IPS DF 19.7 (cell line): ENCODE measurements around the gene RPS18.

Experiments
- DNase-seq: peaks from one replicate; pipeline ENCODE4 v3.0.0-alpha.2; 2013; ENCODE audit warnings: low read depth, low spot score

Gene RPS18

DNA sequence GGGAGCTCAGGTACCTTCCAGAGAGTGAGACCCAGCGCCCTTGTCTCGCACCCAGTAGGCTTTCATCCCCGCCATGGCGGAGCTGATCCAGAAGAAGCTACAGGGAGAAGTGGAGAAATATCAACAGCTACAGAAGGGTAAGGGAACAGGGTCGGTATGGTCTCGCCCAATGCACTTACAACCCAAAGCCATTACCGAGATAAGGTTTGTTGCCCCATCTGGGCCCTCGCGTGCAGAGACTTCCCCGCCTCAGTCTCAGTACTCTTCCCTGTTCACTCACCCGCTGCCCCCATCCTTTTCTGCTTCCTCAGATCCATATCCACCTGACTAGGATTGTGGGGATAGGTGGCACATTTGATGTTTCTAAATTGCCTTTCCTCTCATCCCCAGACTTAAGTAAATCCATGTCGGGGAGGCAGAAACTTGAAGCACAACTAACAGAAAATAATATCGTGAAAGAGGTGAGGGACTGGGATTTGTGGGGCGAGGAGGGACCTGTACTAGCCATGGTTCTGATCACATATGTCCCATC lies 18.0 kb downstream of the RPS18 start:
- no peak for DNase-seq

DNA sequence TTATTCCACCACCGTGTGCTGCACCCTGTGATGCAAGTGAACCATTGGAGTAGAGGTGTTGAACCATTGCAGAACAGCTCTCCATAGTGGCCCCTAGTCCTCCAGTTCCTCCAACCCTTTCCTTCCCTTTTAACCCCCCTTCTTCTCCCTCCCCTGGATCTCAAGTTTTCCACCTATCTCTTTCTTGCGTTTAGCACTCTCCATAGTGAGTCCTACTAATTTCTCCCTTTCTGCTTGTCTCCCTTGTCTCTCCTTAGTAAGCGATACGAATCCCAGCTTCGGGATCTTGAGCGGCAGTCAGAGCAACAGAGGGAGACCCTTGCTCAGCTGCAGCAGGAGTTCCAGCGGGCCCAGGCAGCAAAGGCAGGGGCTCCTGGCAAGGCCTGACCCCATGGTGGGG lies 18.6 kb downstream of the RPS18 start:
- no peak for DNase-seq

DNA sequence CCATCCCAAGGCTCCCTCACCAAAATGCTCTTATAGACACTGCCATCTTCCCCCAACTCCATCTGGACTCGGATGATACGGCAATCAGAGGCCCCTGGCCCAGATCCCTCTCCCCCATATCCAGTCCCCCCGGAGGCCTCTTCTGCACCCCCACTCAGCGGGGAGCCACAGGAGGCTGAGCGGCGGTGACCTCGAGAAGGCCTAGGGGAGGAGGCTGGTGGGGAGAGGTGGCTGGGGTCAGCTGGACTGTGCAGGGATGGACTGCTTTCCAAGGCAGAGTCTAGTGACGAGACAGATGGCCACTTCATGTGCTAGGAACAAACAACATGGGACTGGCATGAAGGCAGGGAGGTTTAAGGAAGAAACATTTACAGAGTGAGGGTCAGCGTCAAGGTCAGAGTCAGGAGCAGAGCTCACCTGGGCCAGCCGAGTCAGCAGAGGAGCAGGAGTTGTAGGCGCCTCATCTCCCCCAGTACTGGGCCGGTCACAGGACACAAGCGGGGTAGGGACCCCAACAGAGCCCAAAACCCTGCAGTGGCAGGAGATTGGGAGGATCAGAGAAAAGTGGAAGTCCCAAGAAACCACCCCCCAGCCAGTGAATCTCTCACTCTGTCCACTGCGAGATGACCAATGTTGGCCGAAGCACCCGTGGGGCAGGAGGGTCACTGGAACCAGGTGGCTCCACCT lies 21.3 kb downstream of the RPS18 start:
- no peak for DNase-seq

DNA sequence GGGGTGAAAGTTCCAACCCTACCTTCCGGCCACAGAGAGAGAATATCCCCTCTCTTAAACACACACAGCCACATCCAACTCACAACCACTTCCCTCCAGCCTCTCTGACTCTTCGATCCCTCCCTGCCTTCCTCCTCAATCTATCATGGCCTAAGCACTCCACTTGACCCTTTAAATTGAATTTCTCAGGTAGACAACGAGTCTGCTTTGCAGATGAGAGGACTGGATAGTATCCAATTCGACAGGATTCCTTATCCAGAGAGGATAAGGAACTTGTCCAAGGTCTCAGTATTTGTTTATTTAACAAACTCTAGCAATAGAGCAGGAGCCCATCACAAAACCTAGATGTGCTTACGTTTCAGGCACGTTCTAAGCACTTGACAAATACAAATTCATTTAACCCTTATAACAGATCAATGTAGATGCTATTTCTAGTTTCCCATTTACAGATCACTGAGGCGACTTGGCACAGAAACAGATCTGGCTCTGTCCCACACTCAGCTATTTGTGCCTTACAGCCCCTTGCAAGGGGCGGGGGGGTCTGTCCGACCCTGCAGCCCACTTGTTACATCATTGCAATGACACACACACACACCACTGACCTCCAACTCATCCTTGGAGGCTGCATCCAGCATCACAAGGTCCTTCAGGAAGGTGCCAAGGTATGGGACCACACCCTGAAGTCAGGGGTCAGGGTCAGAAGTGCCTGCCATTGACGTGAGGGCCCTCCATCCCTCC lies 22.4 kb downstream of the RPS18 start:
- no peak for DNase-seq

DNA sequence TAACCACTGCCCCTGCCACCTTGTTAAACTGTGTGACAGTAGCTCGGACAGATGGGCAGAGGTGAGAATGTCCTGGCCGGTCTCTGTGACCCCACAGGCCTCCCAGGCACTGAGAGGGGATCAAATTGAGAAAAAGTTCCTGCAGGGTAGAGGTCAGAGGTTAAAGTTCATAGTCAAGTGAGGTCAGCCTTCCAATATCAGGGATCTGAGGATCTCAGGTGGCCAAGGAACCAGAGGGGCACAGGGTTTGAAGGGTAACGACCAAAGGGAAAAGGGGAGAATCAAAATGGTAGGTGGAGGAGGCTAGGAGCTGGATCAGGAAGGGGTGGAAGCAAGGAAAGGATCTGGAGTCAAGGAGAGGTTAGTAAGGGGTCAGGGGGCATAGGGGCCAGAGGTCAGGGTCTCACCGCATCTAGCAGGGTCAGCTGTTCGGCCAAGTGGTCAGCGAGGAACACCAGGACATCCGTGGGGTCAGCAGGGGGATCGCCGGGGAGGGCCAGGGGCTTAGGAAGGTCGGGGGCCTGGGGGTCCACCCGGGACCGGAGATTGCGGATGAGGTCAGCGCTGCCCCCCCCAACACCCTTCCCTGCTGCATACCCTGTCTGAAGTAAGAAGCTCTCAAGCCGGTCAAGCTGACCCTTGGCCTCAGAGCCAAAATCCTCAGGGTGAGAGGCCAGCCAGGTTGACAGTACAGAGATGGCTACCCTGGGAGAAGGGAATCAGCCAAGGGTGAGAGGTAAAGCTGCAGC lies 23.9 kb downstream of the RPS18 start:
- DNase-seq = no peak

DNA sequence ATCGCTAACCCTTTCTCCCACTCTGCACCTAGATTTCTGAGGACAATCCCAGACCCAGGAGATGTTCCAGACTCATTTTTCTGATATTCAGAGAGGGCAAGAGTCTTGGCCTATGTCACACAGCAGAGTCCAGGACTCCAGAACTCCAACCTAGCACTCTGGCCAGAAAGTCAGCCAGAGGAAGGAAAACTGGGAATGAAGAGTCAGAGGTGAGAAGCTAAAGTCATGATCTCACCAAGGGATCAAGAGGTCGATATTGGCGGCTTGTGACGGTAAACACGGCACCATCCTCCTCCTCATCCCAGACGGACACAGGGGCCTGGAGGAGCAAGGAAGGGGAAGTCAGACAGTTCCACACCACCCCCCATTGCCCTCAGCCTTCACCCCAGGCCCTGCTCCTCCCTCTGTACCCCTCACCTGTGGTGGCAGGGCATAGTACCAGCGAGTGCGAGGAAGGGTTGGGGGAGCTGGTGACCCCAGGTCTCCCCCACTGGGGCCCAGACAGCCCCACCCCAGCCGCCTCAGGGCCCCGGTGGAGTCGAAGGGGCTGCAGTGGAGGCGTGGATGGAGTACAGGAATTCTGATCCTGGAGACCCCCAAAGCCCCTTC lies 25.0 kb downstream of the RPS18 start:
- no peak for DNase-seq

DNA sequence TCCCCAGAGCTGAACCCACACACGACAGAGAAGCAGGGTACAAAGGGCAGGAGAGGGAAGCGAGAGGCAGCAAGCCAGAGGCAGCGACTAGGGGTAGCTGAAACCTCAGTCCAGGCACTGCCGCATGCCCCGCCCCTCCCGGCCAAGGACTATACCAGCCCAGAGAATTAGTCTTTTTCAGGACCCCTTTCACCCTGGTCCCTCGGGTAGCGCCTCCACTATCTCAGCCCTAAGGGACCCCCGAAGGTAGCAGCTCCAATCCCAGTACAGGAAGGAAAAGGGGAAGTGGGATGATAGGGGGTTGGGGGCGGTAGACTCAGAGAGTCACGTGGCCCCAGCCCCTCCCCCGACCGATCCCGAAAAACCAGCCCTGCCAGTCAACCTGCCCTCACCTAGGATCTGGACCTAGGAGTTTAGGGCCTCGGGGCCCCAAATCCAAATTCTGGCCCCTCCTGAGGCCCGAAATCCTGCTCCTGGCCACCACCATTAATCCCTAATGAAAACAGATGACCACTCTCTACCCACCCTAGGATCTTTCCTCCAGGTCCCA lies 25.6 kb downstream of the RPS18 start:
- no peak for DNase-seq

DNA sequence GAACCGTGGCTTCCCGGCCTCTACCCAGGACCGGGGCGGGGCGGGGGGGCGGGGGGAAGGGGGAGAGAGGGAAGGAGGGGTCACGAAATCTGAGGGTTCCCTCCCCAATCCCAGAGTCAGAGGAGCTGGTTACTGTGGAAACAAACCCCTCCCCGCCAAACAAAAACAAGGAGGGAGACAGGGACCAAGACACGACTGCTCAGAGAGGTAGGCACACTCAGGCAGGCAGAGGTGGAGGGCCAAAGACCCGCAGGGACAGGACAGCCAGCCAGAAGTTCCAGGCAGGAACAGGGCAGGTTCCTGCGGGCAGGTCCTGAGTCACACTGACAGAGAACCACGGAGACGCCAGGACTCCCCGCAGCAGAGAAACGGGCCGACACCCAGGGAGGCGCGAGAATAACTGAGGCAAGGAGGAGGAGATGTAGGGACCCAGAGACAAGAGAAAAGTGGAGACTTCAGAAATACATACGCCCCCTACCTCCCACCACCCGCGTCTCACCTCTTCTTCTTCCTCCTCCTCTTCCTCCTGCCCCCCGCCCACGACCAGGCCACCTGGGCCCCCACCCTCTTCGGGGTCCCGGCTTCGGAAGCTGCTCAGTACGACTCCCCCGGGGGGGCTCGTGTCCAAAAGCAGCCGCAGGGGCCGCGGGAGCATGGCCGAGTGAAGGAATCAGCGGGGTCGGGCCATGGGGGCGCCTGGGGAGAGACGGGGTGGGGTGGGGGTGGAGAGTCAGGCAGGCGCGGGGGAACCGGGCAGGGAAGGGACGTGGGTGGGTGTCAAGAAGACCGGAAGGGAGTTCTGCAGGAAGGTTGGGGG lies 26.3 kb downstream of the RPS18 start:
- DNase-seq = no peak

DNA sequence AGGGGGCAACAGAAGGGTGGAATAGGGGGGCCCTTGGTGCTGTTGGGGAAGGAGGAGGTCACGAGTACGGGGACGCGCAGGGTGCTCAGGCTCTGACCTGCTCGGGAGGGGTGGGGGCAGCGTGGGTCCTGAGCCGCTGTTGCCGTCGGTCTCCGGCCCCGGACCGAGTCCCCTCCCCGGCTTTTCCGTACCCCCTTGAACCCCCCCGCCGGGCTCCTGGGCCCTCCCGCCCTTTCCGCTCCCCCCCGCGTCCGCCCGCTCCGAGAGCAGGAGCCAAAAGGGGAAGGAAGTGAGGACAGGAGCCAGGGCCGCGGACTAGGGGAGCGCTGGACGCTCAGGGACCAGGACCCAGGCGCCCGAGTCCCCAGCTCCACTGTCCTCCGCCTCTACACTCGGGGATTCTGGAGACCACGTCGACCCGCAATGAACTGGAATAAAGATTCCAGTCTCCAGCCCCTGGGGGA lies 26.9 kb downstream of the RPS18 start, which contains the start of gene RGL2:
TSS of gene RGL2 (minus strand) at position 170 of the 464 bp plus-strand sequence. CDS start 332 bp downstream, outside the sequence.
- no peak for DNase-seq

DNA sequence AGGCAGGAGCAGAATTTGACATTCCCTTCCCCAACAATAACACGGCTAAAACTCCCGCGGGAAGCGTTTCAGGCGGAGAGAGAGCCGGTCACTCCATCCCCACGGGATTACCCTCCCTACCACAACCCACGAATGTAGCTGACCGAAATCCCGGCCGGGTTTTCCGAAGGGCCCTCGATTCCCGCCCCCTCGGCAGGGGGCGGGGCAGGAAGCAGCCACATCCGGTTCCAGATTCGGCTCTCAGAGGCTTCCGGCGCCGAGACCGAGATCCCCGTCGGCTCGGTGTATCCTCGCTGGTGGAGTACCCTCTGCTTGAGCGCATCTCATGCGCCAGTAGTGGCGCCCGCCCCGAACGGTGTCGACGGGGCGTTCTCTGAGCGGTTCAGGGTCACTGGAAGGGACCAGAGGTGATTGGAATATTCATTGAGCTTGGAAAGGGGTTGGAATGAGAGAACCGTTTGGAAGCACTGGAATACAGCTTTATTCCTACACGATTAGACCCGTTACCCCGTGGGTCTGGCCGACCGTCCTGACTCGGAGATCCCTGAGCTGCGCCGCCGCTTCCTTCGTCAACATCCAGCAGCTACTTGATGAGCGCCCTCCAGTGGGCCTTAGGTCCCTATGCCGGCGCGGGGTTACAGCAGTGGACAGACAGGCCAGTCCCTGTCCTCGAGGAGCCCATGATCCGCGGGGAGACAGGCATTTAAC lies 27.5 kb downstream of the RPS18 start:
- no peak for DNase-seq

DNA sequence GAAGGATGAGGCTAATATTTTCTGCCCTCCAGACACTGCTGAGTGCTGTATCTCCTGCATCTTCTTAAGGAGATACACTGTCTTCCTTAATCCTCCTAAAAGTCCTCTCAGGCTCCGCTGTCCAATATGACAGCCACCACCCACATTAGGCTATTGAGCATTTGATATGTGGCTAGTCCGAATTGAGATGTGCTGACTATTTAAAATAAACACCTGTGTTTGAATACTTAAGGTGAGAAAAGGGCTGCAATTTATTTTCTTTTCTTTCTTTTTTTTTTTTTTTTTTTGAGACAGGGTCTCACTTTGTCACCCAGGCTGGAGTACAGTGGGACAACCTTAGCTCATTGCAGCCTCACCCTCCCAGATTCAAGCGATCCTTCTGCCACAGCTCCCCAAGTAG lies 30.0 kb downstream of the RPS18 start:
- no peak for DNase-seq

DNA sequence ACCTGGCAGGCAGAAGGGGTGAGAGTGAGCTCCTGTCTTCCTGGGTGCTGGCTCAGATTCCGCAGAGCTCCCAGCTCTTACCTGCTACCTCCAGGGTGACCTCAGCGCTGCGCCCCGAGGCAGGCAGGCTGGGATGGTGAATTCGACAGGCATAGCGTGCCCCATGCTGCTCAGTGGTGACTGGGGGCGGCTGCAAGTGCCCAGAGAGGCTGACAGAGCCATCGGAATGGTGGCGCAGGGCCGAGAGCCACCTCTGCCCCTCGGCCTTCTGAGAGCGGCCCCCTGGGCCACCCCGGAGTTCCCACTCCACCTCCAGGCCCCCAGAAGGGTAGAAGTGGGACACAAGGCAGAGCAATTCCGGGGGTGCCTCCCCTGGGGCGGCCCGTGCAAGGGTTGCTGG lies 32.3 kb downstream of the RPS18 start:
- no peak for DNase-seq

DNA sequence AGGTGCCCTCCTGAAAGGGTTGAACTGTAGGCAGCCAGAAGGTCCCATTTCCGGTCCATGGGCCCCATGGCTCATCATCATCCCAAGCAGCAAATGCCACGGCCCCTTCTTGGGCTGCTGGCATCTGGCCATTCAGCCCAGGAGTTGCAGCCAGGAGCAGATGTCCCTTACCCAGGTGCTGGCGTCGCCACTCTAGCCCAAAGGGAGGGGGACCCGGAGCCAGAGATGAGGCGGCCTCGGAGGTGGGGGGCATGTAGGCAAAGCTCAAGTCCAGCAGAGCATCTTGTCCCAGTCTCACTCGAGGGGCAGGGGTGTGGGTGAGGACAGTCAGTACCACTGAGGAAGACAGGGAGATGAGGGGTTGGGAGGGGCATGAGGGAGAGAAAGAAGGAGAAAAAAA lies 33.2 kb downstream of the RPS18 start:
- DNase-seq = no peak

DNA sequence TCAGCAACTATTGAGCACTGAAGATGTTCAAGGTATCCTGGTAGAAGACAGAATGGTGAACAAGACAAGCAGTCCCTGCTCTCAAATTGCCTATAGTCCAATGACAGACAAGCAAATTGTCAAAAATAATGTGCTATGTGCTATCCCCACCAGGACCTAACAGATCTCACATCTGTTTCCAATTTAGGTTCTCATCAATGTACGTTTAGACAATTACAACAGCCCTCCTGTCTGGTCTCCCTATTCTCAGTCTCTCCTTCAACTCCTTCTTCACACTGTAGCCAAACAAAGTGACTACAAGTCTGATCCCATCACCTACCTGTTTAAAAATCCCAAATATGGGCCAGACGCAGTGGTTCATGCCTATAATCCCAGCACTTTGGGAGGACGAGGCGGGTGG lies 34.5 kb downstream of the RPS18 start:
- no peak for DNase-seq

DNA sequence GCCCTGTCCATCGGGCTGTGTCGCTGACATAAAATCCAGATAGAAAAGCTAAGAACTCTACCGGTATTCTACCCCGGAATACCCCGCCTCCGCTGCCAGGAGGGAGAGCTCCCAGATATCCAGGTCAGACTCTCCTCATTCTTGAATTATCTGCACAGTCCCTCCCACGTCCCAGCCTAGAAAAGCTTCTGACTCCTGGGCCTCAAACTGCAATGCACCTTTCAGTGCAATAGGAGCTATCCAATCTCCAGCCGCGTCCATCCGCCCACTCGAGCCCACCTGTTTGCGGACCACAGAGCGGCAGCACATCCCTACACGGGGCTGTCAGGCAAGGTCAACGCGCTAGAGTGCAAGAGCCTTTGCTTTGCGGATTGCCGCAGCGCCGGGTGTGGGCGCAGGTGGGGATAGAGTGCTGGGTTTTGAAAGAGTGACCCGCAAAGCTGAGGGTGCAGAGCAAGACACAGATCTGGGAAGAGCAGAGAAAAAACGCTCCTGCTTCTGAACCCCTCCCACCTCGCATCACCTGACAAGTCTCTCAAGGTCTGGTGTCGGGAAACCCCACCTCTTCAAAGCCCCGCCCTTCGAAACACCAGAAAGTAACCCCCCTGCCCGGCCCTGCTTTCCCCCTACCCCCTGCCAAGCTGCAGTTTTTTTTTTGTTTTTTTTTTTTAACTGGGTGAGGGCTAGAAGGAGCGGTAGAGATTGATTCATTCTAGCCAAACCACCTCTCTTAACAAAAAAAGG lies 40.7 kb downstream of the RPS18 start:
- no peak for DNase-seq

DNA sequence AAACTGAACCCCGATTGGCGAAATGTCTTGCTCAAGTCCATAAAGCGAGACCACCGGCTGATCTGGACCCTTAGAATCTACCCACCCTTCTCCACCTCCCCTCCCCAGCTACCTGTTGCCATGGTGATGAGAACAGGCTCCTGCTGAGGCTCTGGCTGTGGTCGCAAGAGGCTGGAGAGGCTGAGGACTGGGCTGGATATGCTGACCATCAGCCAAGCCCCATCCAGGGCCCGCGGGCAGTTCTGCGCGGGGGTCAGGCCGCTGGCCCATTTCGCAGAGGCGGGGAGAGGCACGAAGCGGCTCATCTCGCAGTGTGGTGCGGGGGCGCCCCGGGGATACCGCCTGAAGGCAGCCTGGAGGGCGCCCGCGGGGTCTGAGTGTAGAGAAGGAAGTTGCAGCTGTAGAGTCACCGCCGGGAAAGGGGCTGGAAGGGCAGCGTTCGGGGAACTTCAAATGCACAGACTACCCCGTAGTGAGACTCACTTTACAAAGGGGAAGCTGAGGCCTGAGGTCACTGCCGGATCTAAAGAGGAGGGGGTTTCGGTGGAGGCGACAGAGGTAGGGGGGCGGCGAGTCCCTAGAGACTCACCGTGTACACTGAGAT lies 41.3 kb downstream of the RPS18 start:
- DNase-seq = no peak

DNA sequence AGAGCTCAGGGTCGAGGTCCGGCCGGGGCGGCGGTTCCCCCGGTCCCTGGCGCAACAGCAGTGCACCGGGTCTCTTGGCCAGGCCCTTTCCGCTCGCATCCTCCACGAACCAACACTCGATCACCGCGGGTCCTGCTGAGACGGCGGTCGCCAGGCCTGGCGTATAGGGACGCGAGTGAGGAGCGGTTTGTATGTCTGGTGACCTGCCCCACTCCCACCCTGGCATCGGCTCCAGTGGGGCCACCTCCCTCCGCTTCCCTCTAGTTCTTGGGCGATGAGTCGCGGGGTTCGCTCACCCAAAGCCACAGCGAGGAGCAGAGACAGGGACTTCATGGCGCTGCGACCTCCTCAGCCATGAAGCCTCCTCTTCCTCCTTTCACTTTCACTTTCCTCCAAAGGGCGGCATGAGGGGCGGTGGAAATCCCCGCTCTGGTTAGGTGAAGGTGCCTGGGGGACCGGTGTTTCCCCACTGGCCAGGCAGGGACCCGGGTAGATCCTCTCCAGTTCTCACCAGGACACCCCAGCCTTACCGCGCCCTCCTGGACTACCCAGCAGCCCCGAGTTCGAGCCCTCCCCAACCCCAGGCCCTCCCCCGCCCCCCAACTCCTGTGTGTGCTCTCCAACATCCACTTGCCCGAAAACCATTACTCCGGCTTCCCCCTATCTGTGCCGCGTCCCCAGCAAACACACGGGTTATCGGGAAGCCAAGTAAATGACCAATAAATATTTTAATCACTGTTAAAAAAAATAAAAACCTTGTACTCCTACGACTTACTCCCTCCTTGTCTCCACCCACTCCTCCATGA lies 42.0 kb downstream of the RPS18 start, which contains the start of gene TAPBP:
TSS of gene TAPBP (minus strand) at position 370 of the 806 bp plus-strand sequence. CDS start at position 333, 37 bp downstream.
- DNase-seq = no peak

DNA sequence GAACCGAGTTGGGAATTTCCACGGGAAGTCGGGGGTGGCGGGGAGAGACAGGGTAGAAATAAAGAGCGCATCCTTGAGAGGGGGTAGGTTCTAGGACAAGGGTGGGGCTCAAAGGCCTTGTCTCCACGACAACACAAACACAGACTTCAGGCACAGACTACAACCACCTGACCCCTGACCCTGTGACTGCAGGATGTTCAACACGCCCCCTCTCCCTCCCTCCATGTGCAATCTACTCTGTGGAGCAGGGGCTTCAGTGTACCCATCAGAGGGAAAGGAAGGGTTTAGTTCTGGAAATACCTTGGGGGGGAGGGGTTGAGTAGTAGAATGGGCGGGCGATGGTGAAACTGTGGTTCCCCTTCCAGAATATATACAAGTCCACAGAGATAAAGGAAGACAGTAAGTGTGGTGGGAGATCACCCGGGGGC lies 42.7 kb downstream of the RPS18 start:
- DNase-seq = no peak
